GM19324 (cell line): ENCODE data around the gene PAPSS2.
"Not testable (repeated sequence)": the region's sequence is repeated elsewhere in the genome, so short reads cannot be mapped to it uniquely, and the experiment has no call there.

Experiments
- ATAC-seq: cut with Tn5 transposase; IDR thresholded peaks from one replicate; pipeline ENCODE4 v1.9.1; 2021; ENCODE audit warnings: mild to moderate bottlenecking, moderate library complexity; ENCODE audit not compliant: unreplicated experiment, low FRiP score

The PAPSS2 gene

GRCh38 chr10:87659571-87660483 is at the start of gene PAPSS2:
TSS of gene PAPSS2 (plus strand) at chr10:87659878. CDS start at chr10:87659982, 104 bp downstream.
- ATAC-seq: peak; percentile 64

GRCh38 chr10:87611341-87611740 is 48.3 kb upstream of the PAPSS2 start:
- ATAC-seq: not testable (repeated sequence)

- no peak for ATAC-seq
Measured at GRCh38 chr10:87612115-87612514, 47.6 kb upstream of the PAPSS2 start.

- no peak for ATAC-seq
Measured at GRCh38 chr10:87613751-87614150, 45.9 kb upstream of the PAPSS2 start.

- ATAC-seq: no peak
Measured at GRCh38 chr10:87615856-87616255, 43.8 kb upstream of the PAPSS2 start.

GRCh38 chr10:87617503-87617902 is 42.2 kb upstream of the PAPSS2 start:
- no peak for ATAC-seq

- no peak for ATAC-seq
Measured at GRCh38 chr10:87618566-87619423, 40.9 kb upstream of the PAPSS2 start.

- ATAC-seq: no peak
Measured at GRCh38 chr10:87619705-87620104, 40.0 kb upstream of the PAPSS2 start.

- ATAC-seq: not testable (repeated sequence)
Measured at GRCh38 chr10:87621440-87621839, 38.2 kb upstream of the PAPSS2 start.

GRCh38 chr10:87622314-87623004 is 37.2 kb upstream of the PAPSS2 start:
- ATAC-seq: no peak

GRCh38 chr10:87623191-87623590 is 36.5 kb upstream of the PAPSS2 start:
- ATAC-seq: no peak

GRCh38 chr10:87625661-87626060 is 34.0 kb upstream of the PAPSS2 start:
- no peak for ATAC-seq

- ATAC-seq: no peak
Measured at GRCh38 chr10:87626422-87626892, 33.2 kb upstream of the PAPSS2 start.

- ATAC-seq: no peak
Measured at GRCh38 chr10:87630171-87630570, 29.5 kb upstream of the PAPSS2 start.

- no peak for ATAC-seq
Measured at GRCh38 chr10:87632454-87632853, 27.2 kb upstream of the PAPSS2 start.

- no peak for ATAC-seq
Measured at GRCh38 chr10:87634311-87634710, 25.4 kb upstream of the PAPSS2 start.

GRCh38 chr10:87635498-87636312 is 24.0 kb upstream of the PAPSS2 start:
- peak; percentile 65 for ATAC-seq

- ATAC-seq: no peak
Measured at GRCh38 chr10:87636313-87636915, 23.3 kb upstream of the PAPSS2 start.

GRCh38 chr10:87639493-87639892 is 20.2 kb upstream of the PAPSS2 start:
- no peak for ATAC-seq
